ENCODE measurements around the gene UQCRC2.
A peak's percentile ranks its signal among the peaks of the same experiment; 100 is the strongest.
"Not testable (repeated sequence)": the region's sequence is repeated elsewhere in the genome, so short reads cannot be mapped to it uniquely, and the experiment has no call there.

UQCRC2 gene

GRCh38 chr16:21982108-21982507 is 28.9 kb downstream of the UQCRC2 start:
- DNase-seq (ENCODE audit: low spot score): no peak

- DNase-seq (ENCODE audit: low spot score): no peak
Observed at GRCh38 chr16:21984062-21984461, 30.9 kb downstream of the UQCRC2 start.

DNA sequence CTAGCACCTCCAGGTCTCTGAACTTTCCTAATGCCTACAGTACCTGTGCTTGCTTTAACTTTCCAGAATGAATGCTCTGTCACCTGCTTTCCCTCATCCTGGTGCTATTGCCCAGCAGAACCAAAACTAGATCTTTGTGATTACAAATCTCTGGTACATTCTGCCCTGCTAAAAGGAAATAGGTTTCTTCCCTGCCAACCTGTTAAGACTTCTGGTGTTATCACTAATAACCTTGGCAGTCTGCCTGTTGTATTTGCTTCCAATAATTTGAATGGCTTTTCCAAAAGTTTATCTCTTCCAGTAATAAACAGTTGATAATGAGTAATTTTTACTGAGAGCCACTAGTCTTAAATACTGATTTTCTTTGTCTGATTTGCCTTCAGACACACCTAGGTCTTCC is 32.4 kb downstream of the UQCRC2 start:
- no peak for DNase-seq (ENCODE audit: low spot score)

- DNase-seq (ENCODE audit: low spot score): no peak
Observed at GRCh38 chr16:21986692-21987246, 33.6 kb downstream of the UQCRC2 start.

DNA sequence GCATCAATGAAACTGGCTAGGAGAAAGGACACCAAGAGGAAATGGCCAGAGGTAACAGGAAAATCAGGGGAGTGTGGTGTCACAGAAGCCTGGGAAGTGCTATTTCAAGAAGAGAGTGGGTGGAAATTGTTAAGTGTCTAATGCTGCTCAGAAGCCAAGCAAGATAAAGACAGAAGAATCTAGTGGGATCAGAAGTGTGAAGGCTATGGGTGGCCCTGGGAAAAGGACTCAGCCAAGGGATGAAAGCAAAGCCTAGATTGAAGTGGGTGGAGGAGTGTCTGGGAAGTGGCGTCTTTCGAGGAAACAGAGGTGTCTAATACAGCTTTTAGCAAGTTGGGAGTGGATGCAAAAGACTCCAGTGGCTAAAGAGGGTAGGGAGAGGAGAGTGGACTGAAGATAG is 34.3 kb downstream of the UQCRC2 start:
- DNase-seq (ENCODE audit: low spot score): no peak

DNA sequence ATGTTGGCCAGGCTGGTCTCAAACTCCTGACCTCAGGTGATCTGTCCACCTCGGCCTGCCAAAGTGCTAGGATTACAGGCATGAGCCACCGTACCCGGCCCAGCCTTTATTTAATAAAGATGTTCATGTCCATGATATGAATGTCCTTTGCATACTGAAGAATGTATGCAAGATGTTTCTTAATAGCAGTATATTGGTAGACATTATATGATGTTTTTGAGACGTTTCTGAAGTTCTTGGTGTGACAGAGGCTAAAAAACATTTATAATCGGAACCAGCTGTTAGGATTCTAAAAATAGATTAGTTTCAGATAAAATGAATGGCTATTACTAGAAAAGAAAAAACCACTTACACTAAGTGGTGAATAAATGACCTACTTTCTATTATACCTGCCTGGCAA is 36.0 kb downstream of the UQCRC2 start:
- DNase-seq (ENCODE audit: low spot score): no peak

- no peak for DNase-seq (ENCODE audit: low spot score)
Observed at GRCh38 chr16:21989751-21990150, 36.6 kb downstream of the UQCRC2 start.

- DNase-seq (ENCODE audit: low spot score): no peak
Observed at GRCh38 chr16:21990381-21990944, 37.3 kb downstream of the UQCRC2 start.

GRCh38 chr16:21991621-21992020 is 38.5 kb downstream of the UQCRC2 start:
- DNase-seq (ENCODE audit: low spot score): no peak

DNA sequence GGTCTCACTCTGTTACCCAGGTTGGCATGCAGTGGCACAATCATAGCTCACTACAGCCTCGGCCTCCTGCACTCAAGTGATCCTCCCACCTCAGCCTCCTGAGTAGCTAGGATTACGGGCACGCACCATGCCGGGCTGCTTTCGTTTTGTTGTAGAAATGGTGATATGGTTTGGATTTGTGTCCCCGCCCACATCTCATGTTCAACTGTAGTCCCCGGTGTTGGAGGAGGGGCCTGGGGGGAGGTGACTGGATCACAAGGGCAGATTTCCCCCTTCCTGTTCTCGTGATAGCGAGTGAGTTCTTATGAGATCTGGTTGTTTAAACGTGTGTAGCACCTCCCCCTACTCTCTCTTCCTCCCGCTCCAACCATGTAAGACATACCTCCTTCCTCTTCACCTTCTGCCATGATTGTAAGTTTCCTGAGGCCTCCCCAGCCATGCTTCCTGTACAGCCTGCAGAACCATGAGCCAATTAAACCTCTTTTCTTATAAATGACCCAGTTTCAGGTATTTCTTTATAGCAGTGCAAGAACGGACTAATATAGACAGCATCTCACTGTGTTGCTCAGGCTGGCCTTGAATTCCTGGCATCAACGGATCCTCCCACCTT is 41.8 kb downstream of the UQCRC2 start:
- no peak for DNase-seq (ENCODE audit: low spot score)

DNA sequence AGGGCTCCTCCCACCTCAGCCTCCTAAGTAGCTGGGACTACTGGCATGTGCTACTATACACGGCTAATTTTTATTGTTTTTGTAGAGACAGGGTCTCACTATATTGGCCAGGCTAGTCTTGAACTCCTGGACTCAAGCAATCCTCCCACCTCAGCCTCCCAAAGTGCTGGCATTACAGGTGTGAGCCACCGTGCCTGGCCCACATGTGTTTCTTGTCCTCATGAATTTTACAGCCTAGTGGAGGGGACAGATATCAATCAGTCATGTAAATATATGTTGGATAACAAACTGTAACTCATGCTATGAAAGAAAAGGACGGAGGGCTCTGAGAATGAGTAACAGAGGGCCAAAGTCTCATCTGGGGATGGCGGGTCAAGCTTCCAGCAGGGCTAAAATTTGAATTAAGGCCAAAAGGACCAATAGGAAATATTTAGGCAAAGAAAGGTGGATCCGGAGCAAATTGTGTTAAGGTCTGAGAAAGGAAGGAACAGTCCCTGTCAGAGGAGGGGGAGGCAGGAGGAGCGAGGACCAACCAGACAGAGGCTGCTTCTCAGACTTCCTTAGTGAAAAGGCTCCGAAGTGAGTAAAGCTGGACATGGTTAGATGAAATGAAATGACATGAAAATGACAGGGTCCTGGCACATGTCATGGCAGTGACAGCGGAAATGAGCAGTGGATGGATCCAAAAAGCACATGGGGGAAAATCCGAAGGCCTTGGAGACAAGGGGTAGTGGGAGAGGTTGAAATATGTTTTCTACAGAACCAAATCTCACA is 43.9 kb downstream of the UQCRC2 start:
- DNase-seq (ENCODE audit: low spot score): no peak

DNA sequence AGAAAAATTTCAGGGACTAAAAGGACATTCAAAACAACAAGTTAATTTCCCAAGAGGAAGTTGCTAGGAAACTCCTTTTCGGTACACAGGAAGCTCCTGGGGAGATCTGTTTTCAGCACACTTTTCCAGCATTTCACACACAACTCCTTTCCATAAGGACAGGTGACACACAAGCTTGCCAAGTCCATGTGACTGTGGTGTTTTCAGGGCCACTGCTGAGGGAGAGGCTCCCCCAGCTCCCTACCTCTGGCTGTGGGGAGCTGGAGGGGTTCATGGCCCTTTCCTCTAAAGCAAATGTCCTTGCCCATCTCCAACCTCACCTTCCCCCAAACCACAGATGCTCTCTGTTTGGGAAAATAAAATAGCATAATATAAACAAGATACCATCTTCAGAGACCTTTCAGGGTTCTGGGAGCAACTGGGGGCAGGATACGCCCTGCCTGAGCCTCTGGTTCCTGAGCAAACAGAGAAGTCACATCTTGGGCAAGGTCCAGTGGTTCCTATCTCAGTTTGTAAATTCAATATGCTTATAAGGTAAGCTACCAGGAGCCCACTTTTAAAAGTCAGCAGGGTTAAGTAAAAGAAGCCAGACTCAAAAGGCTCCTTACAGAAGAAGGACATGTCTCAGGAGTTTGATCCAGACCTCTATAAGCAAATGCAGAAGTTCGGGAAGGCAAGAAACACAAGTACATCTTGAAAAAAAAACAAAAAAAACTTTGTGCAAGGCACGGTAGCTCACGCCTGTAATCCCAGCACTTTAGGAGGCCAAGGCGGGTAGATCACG is 44.7 kb downstream of the UQCRC2 start:
- DNase-seq (ENCODE audit: low spot score): no peak

DNA sequence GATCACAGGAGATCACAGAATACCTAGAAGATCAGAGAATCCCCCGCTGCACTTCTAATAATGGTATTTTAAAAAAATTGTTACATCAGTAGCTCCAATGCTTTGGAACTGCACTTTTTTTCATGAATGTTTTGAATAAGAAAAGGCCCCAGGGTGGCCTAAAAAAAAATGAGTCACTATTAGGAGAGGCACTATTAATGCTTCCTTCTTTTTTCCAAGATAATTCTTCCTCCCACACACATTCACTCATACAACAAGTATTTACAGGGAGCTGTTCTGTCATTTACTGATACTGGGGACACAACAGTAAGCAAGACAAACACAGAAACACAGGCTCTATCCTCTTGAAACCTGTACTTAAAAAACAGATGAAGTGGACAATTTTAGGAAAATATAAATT is 48.4 kb downstream of the UQCRC2 start:
- DNase-seq (ENCODE audit: low spot score): no peak

DNA sequence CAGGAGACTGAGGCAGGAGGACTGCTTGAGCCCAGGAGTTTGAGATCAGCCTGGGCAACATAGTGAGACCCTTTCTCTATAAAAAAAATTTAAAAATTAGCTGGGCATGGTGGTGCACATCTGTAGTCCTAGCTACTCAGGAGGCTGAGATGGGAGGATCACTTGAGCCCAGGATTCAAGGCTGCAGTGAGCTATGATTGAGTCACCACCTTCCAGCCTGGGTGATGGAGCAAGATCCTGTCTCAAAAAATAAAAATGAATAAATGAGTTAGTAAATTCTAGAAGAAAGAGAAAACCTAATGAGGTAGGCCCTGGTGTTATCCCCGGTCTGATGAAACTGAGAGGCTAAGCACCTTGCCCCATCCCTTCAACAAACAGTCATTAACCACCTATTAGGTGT is 48.9 kb downstream of the UQCRC2 start:
- DNase-seq (ENCODE audit: low spot score): not testable (repeated sequence)

DNA sequence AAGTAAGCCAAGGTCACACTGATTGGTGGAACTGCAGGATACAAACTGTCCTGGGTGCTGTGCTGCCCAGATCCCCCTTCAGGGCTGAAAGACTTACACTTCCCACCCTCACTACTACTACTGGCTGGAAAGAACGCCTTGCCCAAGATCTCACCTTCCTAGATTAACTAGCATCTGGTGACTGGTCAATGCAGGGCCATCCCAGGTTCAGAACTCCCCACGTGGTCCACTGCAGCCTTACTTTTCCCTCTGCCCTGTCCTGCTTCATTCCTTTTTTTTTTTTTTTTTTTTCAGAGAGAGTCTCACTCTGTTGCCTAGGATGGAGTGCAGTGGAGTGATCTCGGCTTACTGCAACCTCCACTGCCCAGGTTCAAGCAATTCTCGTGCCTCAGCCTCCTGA is 50.0 kb downstream of the UQCRC2 start:
- no peak for DNase-seq (ENCODE audit: low spot score)

GRCh38 chr16:22004341-22004740 is 51.2 kb downstream of the UQCRC2 start:
- no peak for DNase-seq (ENCODE audit: low spot score)

DNA sequence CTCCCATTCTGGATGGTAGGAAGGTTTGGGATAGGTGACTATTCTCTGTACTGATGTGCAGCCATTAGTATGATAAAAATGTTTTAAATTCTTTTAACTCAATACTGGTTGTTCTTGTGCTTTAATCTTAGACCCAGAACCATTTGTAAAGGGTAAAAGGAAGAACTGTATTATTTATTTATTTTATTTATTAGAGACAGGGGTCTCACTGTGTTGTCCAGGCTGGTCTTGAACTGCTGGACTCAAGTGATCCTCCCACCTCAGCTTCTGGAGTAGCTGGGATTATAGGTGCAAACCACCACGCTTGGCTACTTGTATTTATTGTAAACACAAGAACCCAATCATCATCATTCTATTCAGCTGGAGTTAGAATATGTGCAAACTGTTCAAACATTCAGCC is 52.6 kb downstream of the UQCRC2 start:
- DNase-seq (ENCODE audit: low spot score): no peak

GRCh38 chr16:22006636-22007035 is 53.5 kb downstream of the UQCRC2 start:
- no peak for DNase-seq (ENCODE audit: low spot score)

DNA sequence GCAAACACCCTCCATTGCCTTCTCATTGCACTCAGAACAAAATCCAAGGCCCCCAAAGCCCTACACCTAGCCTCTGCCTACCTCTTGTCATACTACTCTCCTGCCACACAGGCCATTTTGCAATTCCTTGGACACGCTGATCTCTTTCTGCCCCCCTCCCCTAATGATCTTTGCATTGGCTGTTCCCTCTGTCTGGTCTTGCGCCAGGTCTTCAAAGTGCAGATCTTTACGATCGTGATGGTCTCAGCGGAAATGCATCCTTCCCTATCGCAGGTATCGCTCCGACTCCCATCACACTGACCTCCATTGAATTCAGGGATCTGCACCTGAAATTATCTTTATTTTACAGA is 54.0 kb downstream of the UQCRC2 start:
- DNase-seq (ENCODE audit: low spot score): no peak

GRCh38 chr16:22007509-22008214 is 54.5 kb downstream of the UQCRC2 start, which contains the start of gene MOSMO:
Gene MOSMO, plus strand, starts transcription at chr16:22008111. Its CDS starts 191 bp downstream, at chr16:22008302.
- peak; percentile 45 for DNase-seq (ENCODE audit: low spot score)

- DNase-seq (ENCODE audit: low spot score): no peak
Observed at GRCh38 chr16:22008215-22009059, 55.3 kb downstream of the UQCRC2 start.
